ENCODE results near the gene ST6GALNAC1.

GRCh38 chr17:76593959-76594358 is 49.6 kb downstream of the ST6GALNAC1 start:
- TF ChIP-seq CTCF (IDR thresholded peaks at IDR 0.05) (no peak), POLR2A (IDR thresholded peaks at IDR 0.05) (no peak)

Measured in vagina (tissue), 2 donors.